Esophagus muscularis mucosa (tissue), 3 donors: ENCODE measurements around the gene CFAP410.

Experiments
- CTCF ChIP-seq, 3 experiments: fragments of 200-600 bp in 2 of 3; fragments of 450-650 bp in 1 of 3; sonication (generic) in 2 of 3; IDR thresholded peaks; one replicate each; pipeline ENCODE4 v1.5.1; 2017 to 2019; ENCODE audit warnings: antibody characterized with exemption in 3 of 3, mild to moderate bottlenecking in 2 of 3, moderate library complexity in 1 of 3
- POLR2A ChIP-seq: fragments of 450-650 bp; IDR thresholded peaks from one replicate; pipeline ENCODE4 v1.6.1; 2017; ENCODE audit warnings: antibody characterized with exemption, moderate library complexity, mild to moderate bottlenecking, low read depth
- POLR2AphosphoS5 ChIP-seq, 2 donors: sonication (generic); formaldehyde crosslinking; IDR thresholded peaks; one replicate each; pipeline ENCODE4 v1.6.1; 2017; ENCODE audit warnings: antibody characterized with exemption in 2 of 2

DNA sequence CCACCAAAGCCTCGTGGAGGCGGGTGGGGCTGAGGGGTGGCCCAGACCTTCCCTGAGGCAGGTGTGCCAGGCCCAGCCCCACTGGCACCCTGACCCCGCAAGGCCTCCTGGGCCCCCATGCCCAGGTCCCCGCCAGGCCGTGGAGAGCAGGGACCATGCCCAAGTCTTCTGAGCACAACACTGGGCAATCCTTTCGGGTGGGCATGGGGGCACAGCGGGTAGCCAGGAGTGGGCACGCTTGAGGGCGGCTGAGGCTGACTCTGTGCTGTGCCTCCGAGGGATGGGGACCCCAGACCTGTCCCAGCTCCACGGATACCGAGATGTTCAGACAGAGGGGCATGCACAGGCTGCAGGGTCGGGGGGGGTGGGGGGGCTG, 12.9 kb downstream of the CFAP410 start:
- TF ChIP-seq POLR2AphosphoS5 (IDR thresholded peaks at IDR 0.05), result no peak
- TF ChIP-seq CTCF (IDR thresholded peaks at IDR 0.05), result no peak
- TF ChIP-seq POLR2A, result no peak
